ENCODE measurements around the gene ARHGEF16. TPM values are rescaled to one million over a fixed set of nuclear protein-coding genes. Genes with fewer than 3 reads are reported as not detected.

The ARHGEF16 gene
- total RNA-seq, 1 experiment from 2014 or later, result 17.2 TPM

DNA sequence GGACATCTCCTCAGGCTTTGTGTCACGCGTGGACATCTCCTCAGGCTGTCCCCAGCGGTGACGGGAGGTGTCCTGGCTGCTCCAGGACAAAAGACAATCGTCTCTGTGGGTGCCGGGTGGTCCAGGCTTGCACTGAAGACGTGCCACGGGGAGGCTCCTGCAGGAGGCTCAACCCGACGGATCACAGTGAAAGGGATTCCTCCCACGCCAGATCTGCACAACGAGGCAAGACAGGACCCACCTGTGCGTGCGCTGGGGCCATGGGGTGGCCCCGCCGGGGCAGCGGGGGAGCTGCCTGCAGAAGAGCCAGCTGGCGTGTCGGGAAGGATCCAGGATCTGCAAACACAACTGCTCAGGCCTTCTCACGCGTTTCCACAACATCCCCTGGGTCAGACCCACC, 18.8 kb upstream of the ARHGEF16 start (continued):
- TF ChIP-seq, protein P1, sequence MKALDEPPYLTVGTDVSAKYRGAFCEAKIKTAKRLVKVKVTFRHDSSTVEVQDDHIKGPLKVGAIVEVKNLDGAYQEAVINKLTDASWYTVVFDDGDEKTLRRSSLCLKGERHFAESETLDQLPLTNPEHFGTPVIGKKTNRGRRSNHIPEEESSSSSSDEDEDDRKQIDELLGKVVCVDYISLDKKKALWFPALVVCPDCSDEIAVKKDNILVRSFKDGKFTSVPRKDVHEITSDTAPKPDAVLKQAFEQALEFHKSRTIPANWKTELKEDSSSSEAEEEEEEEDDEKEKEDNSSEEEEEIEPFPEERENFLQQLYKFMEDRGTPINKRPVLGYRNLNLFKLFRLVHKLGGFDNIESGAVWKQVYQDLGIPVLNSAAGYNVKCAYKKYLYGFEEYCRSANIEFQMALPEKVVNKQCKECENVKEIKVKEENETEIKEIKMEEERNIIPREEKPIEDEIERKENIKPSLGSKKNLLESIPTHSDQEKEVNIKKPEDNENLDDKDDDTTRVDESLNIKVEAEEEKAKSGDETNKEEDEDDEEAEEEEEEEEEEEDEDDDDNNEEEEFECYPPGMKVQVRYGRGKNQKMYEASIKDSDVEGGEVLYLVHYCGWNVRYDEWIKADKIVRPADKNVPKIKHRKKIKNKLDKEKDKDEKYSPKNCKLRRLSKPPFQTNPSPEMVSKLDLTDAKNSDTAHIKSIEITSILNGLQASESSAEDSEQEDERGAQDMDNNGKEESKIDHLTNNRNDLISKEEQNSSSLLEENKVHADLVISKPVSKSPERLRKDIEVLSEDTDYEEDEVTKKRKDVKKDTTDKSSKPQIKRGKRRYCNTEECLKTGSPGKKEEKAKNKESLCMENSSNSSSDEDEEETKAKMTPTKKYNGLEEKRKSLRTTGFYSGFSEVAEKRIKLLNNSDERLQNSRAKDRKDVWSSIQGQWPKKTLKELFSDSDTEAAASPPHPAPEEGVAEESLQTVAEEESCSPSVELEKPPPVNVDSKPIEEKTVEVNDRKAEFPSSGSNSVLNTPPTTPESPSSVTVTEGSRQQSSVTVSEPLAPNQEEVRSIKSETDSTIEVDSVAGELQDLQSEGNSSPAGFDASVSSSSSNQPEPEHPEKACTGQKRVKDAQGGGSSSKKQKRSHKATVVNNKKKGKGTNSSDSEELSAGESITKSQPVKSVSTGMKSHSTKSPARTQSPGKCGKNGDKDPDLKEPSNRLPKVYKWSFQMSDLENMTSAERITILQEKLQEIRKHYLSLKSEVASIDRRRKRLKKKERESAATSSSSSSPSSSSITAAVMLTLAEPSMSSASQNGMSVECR (CRISPR knock-in tag; IDR thresholded peaks at IDR 0.05; ENCODE audit: borderline replicate concordance), result no peak

DNA sequence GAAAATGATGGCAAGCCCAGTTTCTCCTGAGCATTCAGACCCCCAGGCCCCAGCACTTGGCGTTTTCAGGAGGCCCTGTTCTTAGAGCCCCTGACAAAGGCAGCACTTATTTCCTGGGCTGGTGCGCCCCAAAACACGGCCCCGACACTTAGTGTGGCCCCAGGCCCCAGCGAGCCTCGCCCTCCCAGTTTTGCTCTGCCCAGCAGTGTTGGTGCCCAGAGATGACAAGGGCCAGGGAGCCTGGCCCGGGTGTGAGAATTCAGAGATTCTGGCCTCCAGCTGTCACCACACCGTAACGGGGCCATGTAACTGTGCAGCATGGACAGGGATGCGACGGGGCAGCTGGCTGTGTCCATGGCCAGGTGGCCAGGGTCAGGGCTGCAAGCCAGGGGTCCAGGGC, 18.0 kb upstream of the ARHGEF16 start:
- H3K36me3 Mint-ChIP-seq, result no peaks in the 10 kb centered on the region
- no peak overlapping the region for H3K4me3 Mint-ChIP-seq
- CTCF ChIA-PET, result no interaction called here
- TF ChIP-seq, protein P2, sequence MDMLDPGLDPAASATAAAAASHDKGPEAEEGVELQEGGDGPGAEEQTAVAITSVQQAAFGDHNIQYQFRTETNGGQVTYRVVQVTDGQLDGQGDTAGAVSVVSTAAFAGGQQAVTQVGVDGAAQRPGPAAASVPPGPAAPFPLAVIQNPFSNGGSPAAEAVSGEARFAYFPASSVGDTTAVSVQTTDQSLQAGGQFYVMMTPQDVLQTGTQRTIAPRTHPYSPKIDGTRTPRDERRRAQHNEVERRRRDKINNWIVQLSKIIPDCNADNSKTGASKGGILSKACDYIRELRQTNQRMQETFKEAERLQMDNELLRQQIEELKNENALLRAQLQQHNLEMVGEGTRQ (CRISPR knock-in tag; IDR thresholded peaks at IDR 0.05), result no peak
- TF ChIP-seq SOX15 (CRISPR knock-in tag; IDR thresholded peaks at IDR 0.05), result no peak
- TF ChIP-seq, protein P3, sequence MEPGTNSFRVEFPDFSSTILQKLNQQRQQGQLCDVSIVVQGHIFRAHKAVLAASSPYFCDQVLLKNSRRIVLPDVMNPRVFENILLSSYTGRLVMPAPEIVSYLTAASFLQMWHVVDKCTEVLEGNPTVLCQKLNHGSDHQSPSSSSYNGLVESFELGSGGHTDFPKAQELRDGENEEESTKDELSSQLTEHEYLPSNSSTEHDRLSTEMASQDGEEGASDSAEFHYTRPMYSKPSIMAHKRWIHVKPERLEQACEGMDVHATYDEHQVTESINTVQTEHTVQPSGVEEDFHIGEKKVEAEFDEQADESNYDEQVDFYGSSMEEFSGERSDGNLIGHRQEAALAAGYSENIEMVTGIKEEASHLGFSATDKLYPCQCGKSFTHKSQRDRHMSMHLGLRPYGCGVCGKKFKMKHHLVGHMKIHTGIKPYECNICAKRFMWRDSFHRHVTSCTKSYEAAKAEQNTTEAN (CRISPR knock-in tag; IDR thresholded peaks at IDR 0.05), result no peak
- ATAC-seq, result no peak
- no peaks in the 10 kb centered on the region for H3K27me3 Mint-ChIP-seq (ENCODE audit: low read depth)
- POLR2A ChIA-PET, result no interaction called here
- H3K27ac Mint-ChIP-seq, result no peak overlapping the region
- H3K4me1 Mint-ChIP-seq, result peaks cover 3% of the 10 kb centered on the region; the same call in 1 of the 2 replicates
- DNase-seq (ENCODE audit: low spot score), result no peak
- no peaks in the 10 kb centered on the region for H3K9me3 Mint-ChIP-seq

DNA sequence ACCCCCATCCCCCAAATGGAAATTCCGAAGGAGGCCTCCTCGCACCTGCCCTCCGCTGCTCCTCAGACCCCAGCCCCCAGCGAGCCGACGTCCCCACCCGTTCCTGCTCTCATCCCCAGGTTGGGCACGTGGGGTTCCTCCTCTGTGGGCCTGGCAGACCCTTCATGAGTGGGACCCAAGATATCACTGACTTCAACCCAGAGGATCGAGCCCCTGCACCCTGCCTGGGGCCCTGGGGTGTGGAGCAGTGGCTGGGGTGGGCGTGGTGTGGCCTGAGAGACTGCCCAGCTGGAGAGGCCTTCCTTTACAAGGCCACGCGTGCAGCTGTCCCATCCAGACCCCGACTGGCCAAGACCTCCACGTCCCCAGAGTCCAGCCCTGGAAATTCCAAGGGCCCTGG, 17.6 kb upstream of the ARHGEF16 start:
- no peak for ATAC-seq

More for the DNA sequence above, 17.6 kb upstream of the ARHGEF16 start:
- DNase-seq (ENCODE audit: low spot score), result no peak
- Mint-ChIP-seq H3K9me3 (no peaks in the 10 kb centered on the region), H3K27ac (no peak overlapping the region), H3K4me1 (no peaks in the 10 kb centered on the region; the same call in 1 of the 2 replicates), H3K4me3 (no peak overlapping the region), H3K27me3 (ENCODE audit: low read depth) (no peaks in the 10 kb centered on the region), H3K36me3 (no peaks in the 10 kb centered on the region)
- TF ChIP-seq RELA (CRISPR knock-in tag; IDR thresholded peaks at IDR 0.05; ENCODE audit: borderline replicate concordance) (no peak), FOXP1 (CRISPR knock-in tag; IDR thresholded peaks at IDR 0.05; ENCODE audit: borderline replicate concordance) (no peak), NFE2L1 (CRISPR knock-in tag; IDR thresholded peaks at IDR 0.05) (no peak), GRHL2 (CRISPR knock-in tag; IDR thresholded peaks at IDR 0.05; ENCODE audit: insufficient replicate concordance, severe bottlenecking) (no peak), CREB1 (CRISPR knock-in tag; IDR thresholded peaks at IDR 0.05) (no peak), FOXK1 (CRISPR knock-in tag; IDR thresholded peaks at IDR 0.05) (no peak), TEAD1 (CRISPR knock-in tag; IDR thresholded peaks at IDR 0.05) (no peak)
- TF ChIP-seq, protein P4, sequence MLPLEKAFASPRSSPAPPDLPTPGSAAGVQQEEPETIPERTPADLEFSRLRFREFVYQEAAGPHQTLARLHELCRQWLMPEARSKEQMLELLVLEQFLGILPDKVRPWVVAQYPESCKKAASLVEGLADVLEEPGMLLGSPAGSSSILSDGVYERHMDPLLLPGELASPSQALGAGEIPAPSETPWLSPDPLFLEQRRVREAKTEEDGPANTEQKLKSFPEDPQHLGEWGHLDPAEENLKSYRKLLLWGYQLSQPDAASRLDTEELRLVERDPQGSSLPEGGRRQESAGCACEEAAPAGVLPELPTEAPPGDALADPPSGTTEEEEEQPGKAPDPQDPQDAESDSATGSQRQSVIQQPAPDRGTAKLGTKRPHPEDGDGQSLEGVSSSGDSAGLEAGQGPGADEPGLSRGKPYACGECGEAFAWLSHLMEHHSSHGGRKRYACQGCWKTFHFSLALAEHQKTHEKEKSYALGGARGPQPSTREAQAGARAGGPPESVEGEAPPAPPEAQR (CRISPR knock-in tag; IDR thresholded peaks at IDR 0.05), result no peak
- TF ChIP-seq, protein P5, sequence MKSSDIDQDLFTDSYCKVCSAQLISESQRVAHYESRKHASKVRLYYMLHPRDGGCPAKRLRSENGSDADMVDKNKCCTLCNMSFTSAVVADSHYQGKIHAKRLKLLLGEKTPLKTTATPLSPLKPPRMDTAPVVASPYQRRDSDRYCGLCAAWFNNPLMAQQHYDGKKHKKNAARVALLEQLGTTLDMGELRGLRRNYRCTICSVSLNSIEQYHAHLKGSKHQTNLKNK (CRISPR knock-in tag; IDR thresholded peaks at IDR 0.05), result no peak
- TF ChIP-seq, protein P6, sequence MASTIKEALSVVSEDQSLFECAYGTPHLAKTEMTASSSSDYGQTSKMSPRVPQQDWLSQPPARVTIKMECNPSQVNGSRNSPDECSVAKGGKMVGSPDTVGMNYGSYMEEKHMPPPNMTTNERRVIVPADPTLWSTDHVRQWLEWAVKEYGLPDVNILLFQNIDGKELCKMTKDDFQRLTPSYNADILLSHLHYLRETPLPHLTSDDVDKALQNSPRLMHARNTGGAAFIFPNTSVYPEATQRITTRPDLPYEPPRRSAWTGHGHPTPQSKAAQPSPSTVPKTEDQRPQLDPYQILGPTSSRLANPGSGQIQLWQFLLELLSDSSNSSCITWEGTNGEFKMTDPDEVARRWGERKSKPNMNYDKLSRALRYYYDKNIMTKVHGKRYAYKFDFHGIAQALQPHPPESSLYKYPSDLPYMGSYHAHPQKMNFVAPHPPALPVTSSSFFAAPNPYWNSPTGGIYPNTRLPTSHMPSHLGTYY (CRISPR knock-in tag; IDR thresholded peaks at IDR 0.05), result no peak
- TF ChIP-seq, protein P1 (CRISPR knock-in tag; IDR thresholded peaks at IDR 0.05; ENCODE audit: borderline replicate concordance), result no peak
- TF ChIP-seq, protein P7, sequence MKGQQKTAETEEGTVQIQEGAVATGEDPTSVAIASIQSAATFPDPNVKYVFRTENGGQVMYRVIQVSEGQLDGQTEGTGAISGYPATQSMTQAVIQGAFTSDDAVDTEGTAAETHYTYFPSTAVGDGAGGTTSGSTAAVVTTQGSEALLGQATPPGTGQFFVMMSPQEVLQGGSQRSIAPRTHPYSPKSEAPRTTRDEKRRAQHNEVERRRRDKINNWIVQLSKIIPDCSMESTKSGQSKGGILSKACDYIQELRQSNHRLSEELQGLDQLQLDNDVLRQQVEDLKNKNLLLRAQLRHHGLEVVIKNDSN (CRISPR knock-in tag; IDR thresholded peaks at IDR 0.05), result no peak
- POLR2A ChIA-PET, result no interaction called here
- CTCF ChIA-PET, result interaction anchor here (1.6 kb wide), 1 partner anchor 34 kb away, joined by 5 read pairs; no protein-coding TSS in a partner anchor

Data from WTC11 (cell line).